HUES64 (cell line): ENCODE measurements around the gene DNAH1.
A peak's percentile ranks its signal among the peaks of the same experiment; 100 is the strongest.

Source experiments
- H3K27ac ChIP-seq: 2 replicates; pipeline ENCODE4 v1.7.0; 2013; ENCODE audit warnings: low read depth, low read length, inconsistent platforms
- H3K27me3 ChIP-seq: 2 replicates; pipeline ENCODE4 v1.6.1; 2013; ENCODE audit warnings: mild to moderate bottlenecking, low read length; ENCODE audit not compliant: insufficient read depth
- H3K36me3 ChIP-seq: 2 replicates; pipeline ENCODE4 v1.6.1; 2013; ENCODE audit warnings: mild to moderate bottlenecking, low read length; ENCODE audit not compliant: insufficient read depth
- H3K4me1 ChIP-seq: 2 replicates; pipeline ENCODE4 v1.6.1; 2013; ENCODE audit warnings: mild to moderate bottlenecking, low read length, moderate library complexity; ENCODE audit not compliant: insufficient read depth
- H3K4me3 ChIP-seq: 2 replicates; pipeline ENCODE4 v1.5.1; 2013; ENCODE audit warnings: mild to moderate bottlenecking, low read length, moderate library complexity
- H3K9ac ChIP-seq: 2 replicates; pipeline ENCODE4 v1.6.1; 2013; ENCODE audit warnings: mild to moderate bottlenecking, low read depth, low read length
- H3K9me3 ChIP-seq: 2 replicates; pipeline ENCODE4 v1.6.1; 2013; ENCODE audit warnings: low read depth, low read length; ENCODE audit not compliant: insufficient read depth
- WGBS: fragments of 150-250, 120-280 bp; methylation state at CpG from one replicate; pipeline ENCODE4 v1.1.7; 2013; ENCODE audit warnings: missing lambda C conversion rate; 5-methylcytosine and 5-hydroxymethylcytosine counted together

Gene DNAH1

DNA sequence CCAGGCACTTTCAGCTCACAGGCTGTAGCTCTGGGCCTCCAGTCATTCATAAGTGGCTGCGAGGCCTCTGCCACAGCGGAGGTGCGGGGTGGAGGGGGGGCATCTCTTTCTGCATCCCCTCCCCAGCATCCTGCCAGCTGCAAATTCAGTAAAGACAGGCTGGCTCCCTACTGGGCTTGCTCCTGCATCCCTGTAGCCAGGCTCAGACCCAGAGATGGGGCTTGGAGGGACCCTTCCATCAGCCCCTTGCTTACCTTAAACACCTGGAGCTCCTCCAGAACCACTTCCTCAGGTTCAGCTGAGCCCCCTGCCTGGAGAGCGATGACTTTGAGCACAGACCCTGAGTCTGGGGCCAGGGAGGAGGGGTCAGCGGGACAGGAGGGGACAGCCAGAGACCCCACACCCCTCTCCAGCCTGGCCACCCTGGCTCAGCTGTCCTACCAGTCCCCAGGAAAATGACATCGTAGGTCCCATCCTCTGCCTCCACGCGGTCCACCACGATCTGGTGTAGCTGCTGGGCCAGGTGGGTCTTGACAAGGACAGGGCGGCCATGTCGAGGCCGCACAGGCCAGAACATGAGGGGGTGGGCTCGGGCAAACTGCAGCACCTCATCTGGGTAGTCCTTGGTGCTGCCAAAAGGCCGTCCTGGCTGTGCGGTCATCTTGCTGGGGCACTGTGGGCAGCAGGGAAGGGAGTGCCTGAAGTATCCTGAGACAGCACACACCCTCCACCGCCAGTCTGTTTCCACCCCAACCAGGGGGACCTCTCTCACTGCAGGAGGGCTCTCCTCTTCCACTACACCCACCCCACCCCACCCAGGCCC, 123.5 kb downstream of the DNAH1 start:
- Histone ChIP-seq H3K36me3 (no peaks in the 10 kb centered on the region), H3K9ac (no peak overlapping the region), H3K9me3 (no peaks in the 10 kb centered on the region), H3K27me3 (no peaks in the 10 kb centered on the region), H3K27ac (no peak overlapping the region), H3K4me1 (no peaks in the 10 kb centered on the region), H3K4me3 (no peak overlapping the region)
- 95% methylated on average over 16 of the region's 16 CpGs for WGBS

DNA sequence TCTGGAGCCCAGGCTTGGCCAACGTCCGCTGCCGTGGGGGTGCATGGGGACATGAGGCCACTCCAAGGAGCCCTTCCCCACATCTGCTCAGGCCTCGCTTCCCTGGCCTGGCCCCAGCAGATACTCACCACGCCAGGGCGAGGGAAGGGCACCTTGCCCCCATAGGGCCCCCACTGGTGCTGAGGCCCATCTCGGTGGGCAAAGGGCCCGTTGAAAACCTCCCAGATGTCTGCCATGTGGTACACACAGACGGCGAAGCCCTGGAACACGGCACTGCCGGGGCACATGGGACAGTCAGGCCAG, 124.1 kb downstream of the DNAH1 start:
- H3K9ac ChIP-seq: no peak overlapping the region
- no peak overlapping the region for H3K4me3 ChIP-seq
- WGBS: 96% methylated on average over 12 of the region's 12 CpGs
- H3K27ac ChIP-seq: no peak overlapping the region
- no peaks in the 10 kb centered on the region for H3K27me3 ChIP-seq
- no peaks in the 10 kb centered on the region for H3K9me3 ChIP-seq
- no peaks in the 10 kb centered on the region for H3K36me3 ChIP-seq
- no peaks in the 10 kb centered on the region for H3K4me1 ChIP-seq

DNA sequence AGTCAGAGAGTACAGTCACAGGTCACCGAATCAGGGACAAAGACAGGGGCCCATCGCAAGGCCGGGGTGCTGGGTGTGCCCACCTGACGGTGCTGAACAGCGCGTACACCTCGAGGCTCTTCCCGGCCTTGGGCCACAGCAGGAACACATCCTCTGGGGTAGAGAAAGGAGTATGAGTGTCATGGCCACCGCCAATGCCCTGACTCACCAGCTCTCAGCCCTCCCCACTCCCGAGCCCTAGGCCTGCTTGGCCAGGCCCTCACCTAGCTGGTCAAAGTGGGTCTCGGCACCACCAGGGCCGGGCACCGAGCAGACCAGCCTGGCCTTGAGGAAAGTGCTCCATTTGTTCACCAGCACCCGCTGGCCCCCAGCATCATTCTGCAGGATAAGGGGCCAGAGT, 124.6 kb downstream of the DNAH1 start:
- no peaks in the 10 kb centered on the region for H3K36me3 ChIP-seq
- no peaks in the 10 kb centered on the region for H3K27me3 ChIP-seq
- no peak overlapping the region for H3K9ac ChIP-seq
- no peaks in the 10 kb centered on the region for H3K4me1 ChIP-seq
- WGBS: 95% methylated on average over 14 of the region's 14 CpGs
- H3K9me3 ChIP-seq: no peaks in the 10 kb centered on the region
- H3K27ac ChIP-seq: no peak overlapping the region
- no peak overlapping the region for H3K4me3 ChIP-seq

DNA sequence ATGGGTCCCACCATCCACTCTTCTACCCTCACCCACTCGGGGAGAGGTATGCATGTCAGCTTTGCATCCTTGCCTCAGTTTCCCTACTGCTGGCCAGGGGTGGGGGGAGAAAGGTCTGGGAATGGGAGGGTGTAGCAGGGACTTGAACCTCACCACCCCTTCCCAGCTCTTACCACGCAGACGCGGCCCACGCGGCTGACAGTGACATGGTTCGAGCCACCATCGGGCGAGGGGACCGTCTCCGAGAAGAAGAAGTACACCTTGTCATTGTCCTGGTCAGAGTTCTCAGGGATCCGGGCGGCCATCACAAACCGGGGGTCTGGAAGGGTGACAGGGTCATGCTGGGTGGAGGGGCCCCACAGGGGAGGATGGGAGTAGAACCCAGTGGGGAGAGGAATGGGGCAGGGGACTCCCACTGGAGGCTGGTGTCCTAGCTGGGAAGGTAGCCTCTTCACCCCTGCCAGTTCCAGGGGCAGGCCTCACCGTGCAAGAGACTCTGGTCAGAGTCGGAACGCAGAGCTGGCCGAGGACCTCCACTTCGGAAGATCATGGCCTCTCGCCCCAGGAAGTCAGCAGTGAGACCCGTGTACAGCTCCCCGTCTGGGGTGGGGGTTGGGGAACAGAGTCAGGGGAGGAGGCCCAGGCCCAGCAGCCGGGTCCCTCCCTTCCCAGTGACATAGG, 125.1 kb downstream of the DNAH1 start:
- no peaks in the 10 kb centered on the region for H3K27me3 ChIP-seq
- no peak overlapping the region for H3K4me3 ChIP-seq
- 91% methylated on average over 22 of the region's 23 CpGs for WGBS
- no peaks in the 10 kb centered on the region for H3K9me3 ChIP-seq
- H3K4me1 ChIP-seq: no peaks in the 10 kb centered on the region
- no peaks in the 10 kb centered on the region for H3K36me3 ChIP-seq
- H3K27ac ChIP-seq: no peak overlapping the region
- no peak overlapping the region for H3K9ac ChIP-seq

DNA sequence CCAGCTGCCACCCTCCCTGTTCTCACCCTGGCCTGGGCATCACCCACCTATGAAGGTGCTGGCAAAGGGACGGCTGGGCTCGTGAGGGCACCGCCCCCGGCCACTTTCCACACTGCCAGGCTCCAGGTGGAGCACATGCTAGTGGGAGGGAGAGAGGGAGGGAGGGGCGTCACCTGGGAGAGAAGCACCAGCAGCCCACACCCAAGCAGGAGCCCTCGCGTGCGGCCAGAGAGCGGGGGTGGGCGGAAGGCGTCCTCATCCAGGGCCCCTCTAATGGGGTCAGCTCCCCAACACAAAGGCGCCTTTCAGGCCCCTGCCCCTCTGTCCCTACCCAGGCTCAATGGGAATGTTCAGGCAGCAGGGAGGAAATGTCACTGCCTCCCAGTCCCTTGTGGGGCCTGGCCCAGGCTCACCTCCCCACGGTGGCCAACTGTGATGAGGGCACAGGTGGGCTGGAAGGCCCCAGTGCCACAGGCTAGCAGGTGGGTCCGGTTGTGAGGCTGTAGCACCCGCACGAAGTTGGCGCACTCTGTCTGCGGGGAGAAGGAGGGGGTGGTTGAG, 125.7 kb downstream of the DNAH1 start:
- no peak overlapping the region for H3K9ac ChIP-seq
- H3K27me3 ChIP-seq: no peaks in the 10 kb centered on the region
- no peaks in the 10 kb centered on the region for H3K4me1 ChIP-seq
- H3K27ac ChIP-seq: no peak overlapping the region
- no peak overlapping the region for H3K4me3 ChIP-seq
- H3K9me3 ChIP-seq: no peaks in the 10 kb centered on the region
- H3K36me3 ChIP-seq: no peaks in the 10 kb centered on the region
- 92% methylated on average over 18 of the region's 18 CpGs for WGBS

DNA sequence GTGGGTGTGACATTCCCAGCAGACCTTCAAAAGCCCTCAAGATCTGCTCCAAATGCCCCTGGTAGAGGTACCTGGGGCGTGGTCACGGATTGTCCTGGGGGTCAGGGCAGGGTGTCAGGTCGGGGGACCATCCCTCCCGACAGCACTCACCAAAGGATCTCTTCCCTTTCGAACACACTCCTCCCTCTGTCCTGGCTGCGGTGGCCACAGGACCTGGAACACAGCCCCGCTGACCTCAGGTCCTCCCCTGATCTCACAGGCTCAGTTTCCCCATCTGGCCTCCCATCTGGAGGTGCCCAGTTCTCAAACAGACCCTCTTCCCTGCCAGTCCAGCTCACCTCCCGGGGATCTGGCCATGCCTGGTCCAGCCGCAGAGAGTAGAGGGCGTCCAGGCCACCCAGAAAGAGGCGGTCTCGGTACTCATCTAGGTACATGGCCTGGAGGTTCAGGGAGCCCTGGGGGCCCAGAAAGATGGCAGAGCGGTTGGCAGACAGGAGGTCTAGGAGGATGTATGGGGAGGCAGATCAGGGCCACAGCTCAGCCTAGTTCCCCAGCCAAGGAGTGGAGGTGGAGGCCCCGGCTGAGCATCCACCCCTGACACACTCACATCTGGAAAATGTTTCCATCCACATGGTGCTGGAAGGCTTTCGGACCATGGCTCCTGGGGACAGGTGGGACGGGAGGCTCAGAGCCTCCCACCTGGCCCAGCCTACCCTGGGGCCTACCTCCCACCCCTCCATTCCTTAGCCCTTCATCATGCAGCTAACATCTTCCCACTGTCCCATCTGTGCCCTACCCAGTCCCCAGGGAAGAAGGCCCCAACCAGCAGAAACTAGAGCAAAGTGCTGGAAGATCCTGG, 126.5 kb downstream of the DNAH1 start:
- no peaks in the 10 kb centered on the region for H3K4me1 ChIP-seq
- H3K9ac ChIP-seq: no peak overlapping the region
- no peak overlapping the region for H3K27ac ChIP-seq
- no peaks in the 10 kb centered on the region for H3K9me3 ChIP-seq
- no peaks in the 10 kb centered on the region for H3K27me3 ChIP-seq
- H3K36me3 ChIP-seq: no peaks in the 10 kb centered on the region
- H3K4me3 ChIP-seq: no peak overlapping the region
- WGBS: 92% methylated on average over 16 of the region's 16 CpGs

DNA sequence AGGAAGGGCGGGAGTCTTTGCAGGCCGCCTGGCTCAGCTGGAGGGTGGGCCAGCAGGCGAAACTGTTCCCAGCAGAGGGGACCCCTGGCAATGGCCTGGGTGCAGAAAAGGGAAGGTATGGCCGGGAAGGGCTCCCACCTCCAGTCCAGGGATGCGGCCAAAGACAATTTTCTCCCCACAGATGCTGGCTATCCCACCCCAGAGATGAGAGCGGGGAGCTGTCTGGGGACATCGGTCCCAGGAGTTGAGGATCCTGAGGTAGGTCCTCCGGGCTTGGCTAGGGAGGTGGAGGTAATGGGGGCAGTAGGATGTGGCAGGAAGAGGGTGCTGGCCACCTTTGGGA, 127.1 kb downstream of the DNAH1 start:
- no peaks in the 10 kb centered on the region for H3K36me3 ChIP-seq
- H3K27me3 ChIP-seq: no peaks in the 10 kb centered on the region
- no peak overlapping the region for H3K9ac ChIP-seq
- no peaks in the 10 kb centered on the region for H3K9me3 ChIP-seq
- no peaks in the 10 kb centered on the region for H3K4me1 ChIP-seq
- H3K27ac ChIP-seq: no peak overlapping the region
- WGBS: 92% methylated on average over 8 of the region's 8 CpGs
- H3K4me3 ChIP-seq: no peak overlapping the region

DNA sequence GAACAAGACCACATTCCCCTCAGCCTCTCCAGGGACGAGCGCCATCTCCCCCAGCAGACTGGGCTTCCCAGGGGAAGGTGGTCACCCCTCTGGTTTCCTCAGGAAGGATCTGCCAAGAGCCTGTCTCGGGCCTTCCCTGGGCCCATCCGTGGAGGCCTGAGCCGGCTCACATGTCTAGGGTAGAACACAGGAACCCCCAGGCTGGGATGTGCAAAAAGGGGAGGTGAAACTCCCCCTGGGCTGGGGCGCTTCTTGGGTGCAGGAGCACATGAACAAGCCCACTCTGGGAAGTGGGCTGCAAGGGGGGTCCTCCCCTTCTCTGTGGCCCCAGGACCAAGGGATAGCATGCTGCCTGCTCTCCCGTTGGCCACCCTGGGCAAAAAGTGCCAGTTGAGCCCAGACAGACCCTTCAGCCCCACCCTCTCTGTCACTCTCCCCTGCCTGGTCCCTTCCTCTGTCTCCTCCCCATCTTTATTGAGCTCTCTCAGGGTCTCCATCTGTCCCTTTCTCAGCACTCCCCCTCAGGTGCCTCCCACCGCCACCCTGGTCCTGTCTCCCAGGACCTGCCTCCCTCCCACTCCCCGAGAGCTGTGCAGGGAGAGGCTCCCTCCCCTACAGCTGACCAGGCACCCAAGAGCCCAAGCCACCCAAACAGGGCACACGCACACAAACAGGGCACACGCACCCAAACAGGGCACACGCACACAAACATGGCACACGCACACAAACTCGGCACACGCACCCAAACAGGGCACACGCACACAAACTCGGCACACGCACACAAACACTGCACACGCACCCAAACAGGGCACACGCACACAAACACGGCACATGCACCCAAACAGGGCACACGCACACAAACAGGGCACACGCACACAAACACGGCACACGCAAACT, 127.9 kb downstream of the DNAH1 start:
- WGBS: 88% methylated on average over 25 of the region's 25 CpGs
- H3K9ac ChIP-seq: peak overlapping the region; percentile 34; the same call in 1 of the 2 replicates
- no peaks in the 10 kb centered on the region for H3K27me3 ChIP-seq
- no peak overlapping the region for H3K27ac ChIP-seq
- H3K9me3 ChIP-seq: no peaks in the 10 kb centered on the region
- H3K36me3 ChIP-seq: no peaks in the 10 kb centered on the region
- H3K4me3 ChIP-seq: peak overlapping the region; percentile 15; the same call in 1 of the 2 replicates
- no peaks in the 10 kb centered on the region for H3K4me1 ChIP-seq

DNA sequence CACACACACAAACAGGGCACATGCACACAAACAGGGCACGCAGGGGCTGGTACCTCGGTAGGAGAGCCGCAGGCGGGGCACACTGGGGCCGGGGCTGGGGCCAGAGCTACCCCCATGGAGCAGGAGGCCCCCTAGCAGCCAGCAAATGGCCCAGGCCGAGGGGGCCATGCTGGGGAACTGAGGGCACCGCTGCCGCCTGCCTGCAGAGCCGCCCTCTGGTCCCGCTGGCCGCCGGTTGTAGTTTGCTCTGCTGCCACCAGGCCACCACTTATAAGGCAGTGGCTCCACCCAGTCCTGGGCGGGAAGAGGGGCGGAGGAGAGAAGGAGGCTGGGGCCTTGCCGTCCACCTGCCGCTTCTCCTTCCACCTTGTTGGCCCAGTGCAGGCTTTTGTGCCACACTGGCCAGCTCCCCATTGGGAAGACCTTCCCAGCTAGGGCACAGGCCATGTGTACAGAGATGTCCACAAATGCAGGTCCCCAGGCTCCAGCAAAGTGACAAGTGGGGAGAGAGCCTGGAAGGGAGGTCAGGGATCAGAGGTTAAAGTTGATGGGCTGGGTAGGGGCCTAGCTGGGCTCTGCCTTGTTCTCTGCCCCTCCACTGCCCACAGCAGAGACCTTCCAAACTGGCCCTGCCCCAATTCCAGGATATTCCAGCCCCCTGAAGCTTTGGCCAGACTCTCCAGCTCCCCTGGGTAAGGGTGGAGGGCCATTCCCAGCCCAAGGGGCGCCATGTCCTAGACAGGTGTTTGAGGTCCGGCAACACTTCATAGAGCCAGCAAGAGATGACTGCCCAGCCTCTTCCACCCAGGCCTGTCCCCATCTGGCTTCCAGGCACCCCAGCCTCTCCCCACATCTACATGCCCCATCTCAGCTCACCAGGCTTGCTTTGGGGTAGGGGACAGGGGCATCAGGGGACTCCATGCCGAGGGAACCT, 129.0 kb downstream of the DNAH1 start, which contains the start of gene SEMA3G:
Gene SEMA3G (minus strand): TSS at position 244 of the 934 bp plus-strand sequence. CDS start 76 bp downstream, at position 168.
- H3K27ac ChIP-seq: no peak within 1 kb of the TSS
- H3K9ac ChIP-seq: peak within 1 kb of the TSS; percentile 34; the same call in 1 of the 2 replicates
- H3K4me3 ChIP-seq: peak within 1 kb of the TSS; percentile 15
- no peaks in the 10 kb centered on the region for H3K9me3 ChIP-seq
- no peaks in the 10 kb centered on the region for H3K27me3 ChIP-seq
- WGBS: 36% methylated on average over 19 of the region's 19 CpGs
- peaks cover 1% of the 10 kb centered on the region; the same call in 1 of the 2 replicates for H3K4me1 ChIP-seq
- H3K36me3 ChIP-seq: no peaks in the 10 kb centered on the region
